Effector memory CD4-positive, alpha-beta T cell (primary cell): ENCODE measurements around the gene DPEP2.
"Not testable (repeated sequence)": the region's sequence is repeated elsewhere in the genome, so short reads cannot be mapped to it uniquely, and the experiment has no call there.

Experiments
- DNase-seq, 3 donors: peaks; one replicate each; pipeline ENCODE4 v3.0.0-alpha.2; 2020
- H3K27ac ChIP-seq: 2 replicates; pipeline ENCODE4 v1.7.0; 2013; ENCODE audit warnings: mild to moderate bottlenecking, low read length, moderate library complexity; ENCODE audit not compliant: insufficient read depth, poor library complexity, severe bottlenecking
- H3K27me3 ChIP-seq: replicated peaks from 2 replicates; pipeline ENCODE4 v1.7.0; 2013; ENCODE audit warnings: mild to moderate bottlenecking, low read length; ENCODE audit not compliant: insufficient read depth, control insufficient read depth, poor library complexity, severe bottlenecking
- H3K36me3 ChIP-seq: 2 replicates; pipeline ENCODE4 v1.7.0; 2013; ENCODE audit warnings: mild to moderate bottlenecking, low read length, moderate library complexity; ENCODE audit not compliant: control insufficient read depth, insufficient read depth
- H3K4me1 ChIP-seq: 2 replicates; pipeline ENCODE4 v1.7.0; 2013; ENCODE audit warnings: low read length, mild to moderate bottlenecking; ENCODE audit not compliant: control insufficient read depth, insufficient read depth, poor library complexity, severe bottlenecking
- H3K4me3 ChIP-seq: 2 replicates; pipeline ENCODE4 v1.7.0; 2013; ENCODE audit warnings: low read length, low read depth, mild to moderate bottlenecking; ENCODE audit not compliant: insufficient read depth, poor library complexity, severe bottlenecking
- H3K9me3 ChIP-seq: 2 replicates; pipeline ENCODE4 v1.7.0; 2013; ENCODE audit warnings: mild to moderate bottlenecking, low read length, moderate library complexity; ENCODE audit not compliant: control insufficient read depth

Gene DPEP2

DNA sequence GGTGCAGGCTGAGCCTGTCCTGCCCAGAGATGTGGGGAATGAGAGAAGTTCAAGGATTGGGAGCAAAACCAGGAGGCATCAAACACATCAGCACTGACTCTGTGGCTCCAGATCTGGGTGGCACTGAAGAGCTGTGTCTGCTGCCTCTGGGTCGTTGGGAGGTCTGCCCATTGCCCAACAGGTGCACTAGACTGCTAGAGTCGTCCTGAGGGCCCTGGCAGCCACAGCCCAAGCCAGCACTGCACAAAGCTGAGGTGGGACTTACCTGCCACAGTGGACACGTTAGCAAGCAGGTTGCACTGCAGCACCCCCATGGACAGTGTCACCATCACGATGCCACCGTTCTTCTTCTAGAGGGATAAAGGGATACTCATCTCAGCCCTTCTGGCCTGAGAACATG is 22.3 kb downstream of the DPEP2 start:
- H3K36me3 ChIP-seq, result no peaks in the 10 kb centered on the region
- no peaks in the 10 kb centered on the region for H3K9me3 ChIP-seq
- H3K27ac ChIP-seq, result no peak overlapping the region
- H3K27me3 ChIP-seq, result no peaks in the 10 kb centered on the region
- DNase-seq, result no peak
- no peak overlapping the region for H3K4me3 ChIP-seq
- H3K4me1 ChIP-seq, result no peaks in the 10 kb centered on the region

GRCh38 chr16:67976205-67976604 is 23.1 kb downstream of the DPEP2 start:
- Histone ChIP-seq H3K36me3 (no peaks in the 10 kb centered on the region), H3K4me1 (no peaks in the 10 kb centered on the region), H3K27ac (no peak overlapping the region), H3K4me3 (no peak overlapping the region), H3K27me3 (no peaks in the 10 kb centered on the region), H3K9me3 (no peaks in the 10 kb centered on the region)
- DNase-seq, result no peak

DNA sequence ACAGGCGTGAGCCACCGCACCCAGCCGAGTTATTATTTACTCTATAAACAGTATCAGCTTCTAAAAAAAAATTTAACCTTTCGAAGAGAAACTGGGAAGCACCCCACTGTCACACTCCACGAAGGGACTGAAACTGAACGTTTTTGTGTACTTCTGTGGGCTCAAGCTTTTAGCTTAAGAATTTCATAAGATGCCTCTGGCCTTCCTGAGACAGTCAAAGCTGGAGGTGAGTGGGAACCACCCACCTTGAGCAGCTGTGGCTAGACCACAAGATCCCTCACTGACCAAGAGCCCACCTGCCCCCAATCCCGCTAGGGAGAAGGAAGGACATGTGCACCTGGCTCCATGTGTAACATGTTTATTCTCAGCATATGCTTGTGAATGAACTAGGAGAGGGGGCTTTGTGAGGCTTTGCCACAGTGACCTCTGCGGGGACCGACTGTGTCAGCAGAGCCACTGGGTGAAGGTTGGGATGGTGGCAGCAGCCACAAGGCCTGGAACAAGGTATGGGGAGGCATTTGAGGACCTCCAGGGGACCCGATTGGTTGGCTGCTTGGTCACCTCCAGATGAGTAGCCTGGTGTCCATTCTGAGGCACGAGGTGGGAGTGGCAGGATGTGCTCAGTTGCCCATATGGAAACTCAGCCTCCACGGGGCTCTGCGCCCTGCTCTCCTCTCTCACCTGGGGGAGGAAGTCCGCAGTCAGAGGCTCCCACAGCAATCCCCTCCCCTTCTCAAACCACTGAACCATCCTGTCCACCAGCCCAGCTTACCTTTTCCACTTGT is 23.8 kb downstream of the DPEP2 start:
- Histone ChIP-seq H3K36me3 (no peaks in the 10 kb centered on the region), H3K27me3 (no peaks in the 10 kb centered on the region), H3K27ac (no peak overlapping the region), H3K4me3 (no peak overlapping the region), H3K4me1 (no peaks in the 10 kb centered on the region), H3K9me3 (no peaks in the 10 kb centered on the region)
- DNase-seq, result no peak

DNA sequence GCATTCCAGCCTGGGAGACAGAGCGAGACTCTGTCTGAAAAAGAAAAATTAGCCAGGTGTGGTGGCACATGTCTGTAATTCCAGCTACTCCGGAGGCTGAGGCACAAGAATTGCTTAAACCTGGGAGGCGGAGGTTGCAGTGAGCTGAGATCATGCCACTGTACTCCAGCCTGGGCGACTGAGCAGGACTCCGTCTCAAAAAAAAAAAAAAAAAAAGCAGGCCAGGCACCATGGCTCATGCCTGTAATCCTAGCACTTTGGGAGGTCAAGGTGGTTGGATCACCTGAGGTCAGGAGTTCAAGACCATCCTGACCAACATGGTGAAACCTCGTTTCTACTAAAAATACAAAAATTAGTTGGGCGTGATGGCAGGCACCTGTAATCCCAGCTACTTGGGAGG is 27.0 kb downstream of the DPEP2 start:
- not testable (repeated sequence) for H3K36me3 ChIP-seq, H3K4me3 ChIP-seq, DNase-seq, H3K27ac ChIP-seq, H3K27me3 ChIP-seq, H3K9me3 ChIP-seq
- peaks cover 11% of the 10 kb centered on the region for H3K4me1 ChIP-seq

GRCh38 chr16:67971111-67971510 is 28.2 kb downstream of the DPEP2 start:
- Histone ChIP-seq H3K4me1 (peaks cover 17% of the 10 kb centered on the region), H3K27ac (no peak overlapping the region), H3K27me3 (no peaks in the 10 kb centered on the region), H3K4me3 (no peak overlapping the region), H3K9me3 (no peaks in the 10 kb centered on the region), H3K36me3 (no peaks in the 10 kb centered on the region)
- DNase-seq, result no peak

DNA sequence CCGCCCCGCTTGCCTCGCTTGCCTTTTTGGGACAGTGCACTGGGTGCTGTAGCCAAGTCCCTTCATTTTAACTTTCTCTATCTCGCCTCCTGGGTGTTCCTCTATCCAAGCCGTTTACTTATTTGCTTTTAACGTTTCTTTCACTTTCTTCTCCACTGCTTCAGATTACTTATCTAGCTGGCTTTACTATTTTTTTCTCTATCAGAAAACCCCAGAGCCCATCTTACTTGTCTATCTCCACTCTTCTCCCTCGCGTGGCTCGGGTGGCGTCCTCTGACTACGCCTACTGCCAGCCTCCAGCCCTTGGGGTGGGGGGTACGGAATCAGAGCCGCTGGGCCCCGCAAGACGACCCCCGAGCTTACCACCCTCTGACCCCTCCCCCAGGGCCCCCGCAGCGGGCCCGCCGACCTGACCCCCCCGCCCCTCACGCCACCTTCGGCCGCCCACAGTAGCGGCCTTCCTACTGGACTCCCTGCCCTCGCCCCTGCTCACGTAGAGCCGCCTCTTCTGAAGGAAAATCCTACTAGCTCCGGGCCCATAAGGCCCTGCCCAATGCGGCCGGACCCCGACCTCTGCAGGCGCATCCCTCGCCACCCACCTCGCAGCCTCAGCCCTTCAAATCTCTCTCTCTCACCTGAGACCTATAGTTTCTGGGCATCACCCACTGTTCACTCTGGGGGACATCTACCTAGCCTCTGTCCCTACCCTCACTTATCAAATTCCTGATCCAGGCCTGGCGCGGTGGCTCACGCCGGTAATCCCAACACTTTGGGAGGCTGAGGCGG is 29.8 kb downstream of the DPEP2 start:
- no peak for DNase-seq
- peaks cover 17% of the 10 kb centered on the region for H3K4me1 ChIP-seq
- no peaks in the 10 kb centered on the region for H3K9me3 ChIP-seq
- H3K36me3 ChIP-seq, result no peaks in the 10 kb centered on the region
- H3K27me3 ChIP-seq, result no peaks in the 10 kb centered on the region
- H3K27ac ChIP-seq, result peak overlapping the region; percentile 53
- peak overlapping the region; percentile 90 for H3K4me3 ChIP-seq

DNA sequence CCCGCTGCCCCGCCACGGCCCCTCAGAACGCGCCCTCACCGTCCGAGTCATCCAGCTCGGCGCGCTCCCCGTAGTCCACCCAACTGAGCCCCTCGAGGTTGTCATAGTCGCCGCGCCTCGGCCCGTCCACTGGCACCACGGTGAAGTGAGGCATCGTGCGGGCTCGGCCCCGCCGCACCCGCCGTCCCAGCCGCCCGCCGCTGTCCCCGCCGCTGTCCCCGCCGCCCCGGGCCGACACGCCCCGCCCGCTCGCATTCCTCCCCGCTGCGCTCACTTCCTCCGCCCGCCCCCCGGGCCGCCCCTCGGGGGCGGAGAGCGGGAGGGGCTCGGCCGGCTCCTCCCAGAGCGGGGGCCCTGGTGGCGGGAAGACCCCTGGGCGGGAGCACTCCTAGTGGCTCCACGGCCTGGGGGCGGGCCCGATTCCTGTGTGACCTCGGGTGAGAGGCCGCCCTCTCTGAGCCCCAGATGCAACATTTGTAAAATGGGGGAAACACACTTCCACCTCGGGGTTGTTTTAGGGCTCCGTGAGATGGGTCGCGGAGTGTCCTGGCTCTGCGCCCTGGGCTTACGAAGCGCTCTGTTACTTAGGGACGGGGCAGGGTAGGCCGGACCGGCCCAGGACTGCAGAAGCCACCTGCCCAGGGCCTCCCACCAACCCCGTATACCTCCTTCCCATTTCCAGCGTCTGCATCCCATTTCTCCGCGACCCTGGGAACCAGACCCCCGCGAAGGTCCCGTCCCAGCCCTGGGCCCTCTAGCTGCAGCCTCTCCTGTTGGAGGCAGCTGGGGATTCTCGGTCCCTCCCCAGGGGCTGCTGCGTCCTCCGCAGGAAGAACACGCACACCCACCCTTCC is 30.7 kb downstream of the DPEP2 start, which contains the start of gene SLC12A4:
Gene SLC12A4 (minus strand): TSS at position 238 of the 854 bp plus-strand sequence. CDS start 84 bp downstream, at position 154.
- H3K9me3 ChIP-seq, result no peaks in the 10 kb centered on the region
- H3K4me1 ChIP-seq, result peaks cover 17% of the 10 kb centered on the region
- H3K27me3 ChIP-seq, result no peaks in the 10 kb centered on the region
- peak within 1 kb of the TSS; percentile 53 for H3K27ac ChIP-seq
- H3K4me3 ChIP-seq, result peak within 1 kb of the TSS; percentile 90
- DNase-seq, result peak; percentile 79 to 83 (median 81)
- no peaks in the 10 kb centered on the region for H3K36me3 ChIP-seq

GRCh38 chr16:67967958-67968399 is 31.3 kb downstream of the DPEP2 start:
- H3K4me1 ChIP-seq, result peaks cover 17% of the 10 kb centered on the region
- peak overlapping the region; percentile 90 for H3K4me3 ChIP-seq
- no peaks in the 10 kb centered on the region for H3K27me3 ChIP-seq
- H3K9me3 ChIP-seq, result no peaks in the 10 kb centered on the region
- no peaks in the 10 kb centered on the region for H3K36me3 ChIP-seq
- peak in 1 of 3 donors; percentile 30 for DNase-seq
- peak overlapping the region; percentile 53 for H3K27ac ChIP-seq

DNA sequence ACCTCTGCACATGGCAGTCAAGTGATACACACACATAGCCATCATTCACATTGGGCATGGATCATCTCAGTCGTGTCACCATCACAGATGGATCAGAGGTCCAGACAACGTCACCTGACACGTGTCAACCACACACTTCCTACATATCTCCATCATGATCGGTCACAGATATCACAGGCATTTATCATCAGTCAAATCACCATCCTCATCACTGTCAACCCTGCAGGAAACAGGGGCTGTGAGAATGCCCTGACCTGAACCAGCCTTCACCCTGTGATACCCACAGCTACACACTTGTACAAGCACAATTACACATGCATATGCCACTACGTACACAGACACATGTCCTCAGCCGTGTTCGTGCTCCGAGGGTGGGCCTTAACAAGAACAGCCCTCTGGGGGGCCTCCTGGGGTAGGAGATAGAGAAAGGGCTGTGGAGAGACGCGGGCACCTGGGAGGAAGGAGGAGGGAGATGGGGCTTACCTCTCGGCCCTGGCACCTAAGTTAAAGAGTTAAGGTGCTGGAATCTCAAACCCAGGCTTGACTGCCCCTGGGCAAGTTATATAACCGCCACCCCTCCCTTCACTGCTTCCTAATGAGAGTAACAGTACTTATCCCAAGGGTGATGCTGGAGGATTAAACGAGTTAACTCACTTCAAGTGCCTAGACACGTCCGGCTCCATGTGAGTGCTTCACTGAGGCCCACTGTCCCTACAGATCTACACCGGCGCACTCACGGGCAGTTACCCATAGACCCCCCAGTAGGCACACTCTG is 31.9 kb downstream of the DPEP2 start:
- Histone ChIP-seq H3K4me1 (peaks cover 17% of the 10 kb centered on the region), H3K4me3 (peak overlapping the region; percentile 90), H3K27me3 (no peaks in the 10 kb centered on the region), H3K36me3 (no peaks in the 10 kb centered on the region), H3K27ac (peak overlapping the region; percentile 53), H3K9me3 (no peaks in the 10 kb centered on the region)
- DNase-seq, result peak in 1 of 3 donors; percentile 3
